Gastrocnemius medialis (tissue), 4 donors: ENCODE data around the gene KAT2A.

Experiments used
- CTCF ChIP-seq, 5 experiments: fragments of 450-650 bp in 3 of 5; fragments of 200-600 bp in 2 of 5; sonication (generic) in 2 of 5; IDR thresholded peaks in 4 of 5; conservative IDR thresholded peaks in 1 of 5; 1 replicate in 4 of 5; 2 replicates in 1 of 5; pipeline ENCODE4 v1.5.1; 2016 to 2019; ENCODE audit warnings: antibody characterized with exemption in 5 of 5, mild to moderate bottlenecking in 3 of 5, moderate library complexity in 3 of 5
- POLR2A ChIP-seq, 2 donors: fragments of 450-650 bp; IDR thresholded peaks; one replicate each; pipeline ENCODE4 v1.6.1; 2017; ENCODE audit warnings: antibody characterized with exemption in 2 of 2, mild to moderate bottlenecking in 2 of 2, moderate library complexity in 2 of 2

- TF ChIP-seq POLR2A (IDR thresholded peaks at IDR 0.05) (no peak), CTCF (IDR thresholded peaks at IDR 0.05 in 4 of 5, conservative IDR thresholded peaks at IDR 0.05 in 1 of 5) (no peak)
Observed at GRCh38 chr17:42092939-42093338, 28.2 kb downstream of the KAT2A start.
